Endodermal cell (in vitro differentiated cells): ENCODE data around the gene ARHGEF40. TPM values are rescaled to one million over a fixed set of nuclear protein-coding genes. Genes with fewer than 3 reads are reported as not detected.

Experiments
- DNase-seq: peaks from one replicate; pipeline ENCODE4 v3.0.0-alpha.2; 2017
- H3K27ac ChIP-seq: 2 replicates; pipeline ENCODE4 v1.5.1; 2013; ENCODE audit warnings: mild to moderate bottlenecking, low read depth, low read length, moderate library complexity
- H3K27me3 ChIP-seq: 2 replicates; pipeline ENCODE4 v1.6.1; 2013; ENCODE audit warnings: mild to moderate bottlenecking, low read length, moderate library complexity; ENCODE audit not compliant: insufficient read depth, control insufficient read depth, poor library complexity, severe bottlenecking
- H3K36me3 ChIP-seq: 2 replicates; pipeline ENCODE4 v1.7.0; 2013; ENCODE audit warnings: mild to moderate bottlenecking, low read length, moderate library complexity; ENCODE audit not compliant: control insufficient read depth, insufficient read depth
- H3K4me1 ChIP-seq: one replicate; pipeline ENCODE4 v1.7.0; 2013; ENCODE audit warnings: low read length; ENCODE audit not compliant: control insufficient read depth, insufficient read depth
- H3K4me3 ChIP-seq: 2 replicates; pipeline ENCODE4 v1.5.1; 2013; ENCODE audit warnings: mild to moderate bottlenecking, low read length, moderate library complexity
- H3K9ac ChIP-seq: 2 replicates; pipeline ENCODE4 v1.6.1; 2013; ENCODE audit warnings: mild to moderate bottlenecking, low read length, moderate library complexity; ENCODE audit not compliant: poor library complexity, severe bottlenecking; ENCODE audit errors: extremely low read depth
- H3K9me3 ChIP-seq: 2 replicates; pipeline ENCODE4 v1.6.1; 2013; ENCODE audit warnings: mild to moderate bottlenecking, low read length, moderate library complexity; ENCODE audit not compliant: control insufficient read depth
- H3K27ac Mint-ChIP-seq: 2 replicates; pipeline ENCODE4 v1.8.0; 2020; ENCODE audit warnings: mixed read lengths
- H3K27me3 Mint-ChIP-seq: 2 replicates; pipeline ENCODE4 v1.8.0; 2021; ENCODE audit warnings: mild to moderate bottlenecking, mixed read lengths; ENCODE audit not compliant: insufficient read depth
- H3K36me3 Mint-ChIP-seq: 2 replicates; pipeline ENCODE4 v1.8.0; 2020; ENCODE audit warnings: low read depth, mixed read lengths
- H3K4me1 Mint-ChIP-seq: 2 replicates; pipeline ENCODE4 v1.8.0; 2020; ENCODE audit warnings: mixed read lengths
- H3K4me3 Mint-ChIP-seq: 2 replicates; pipeline ENCODE4 v1.8.0; 2020; ENCODE audit warnings: mild to moderate bottlenecking, moderate library complexity, mixed read lengths
- H3K9me3 Mint-ChIP-seq: 2 replicates; pipeline ENCODE4 v1.8.0; 2020; ENCODE audit warnings: mild to moderate bottlenecking, mixed read lengths
- WGBS, 2 experiments: methylation state at CpG; one replicate each; pipeline versions ENCODE4 v1.1.5 to v1.1.7; 2013; ENCODE audit warnings: missing lambda C conversion rate in 2 of 2, mixed read lengths in 1 of 2; ENCODE audit not compliant: insufficient coverage in 1 of 2, insufficient read length in 1 of 2; 5-methylcytosine and 5-hydroxymethylcytosine counted together
- total RNA-seq, 2 donors: library from RNA; stranded (reverse); fragmentation: NEBNext Ultra II Directional in 1 of 2; extraction: Animal tissue kit (Norgen Biotek cat#: 25700) in 1 of 2; gene quantifications; 2 replicates in 1 of 2; 3 replicates in 1 of 2; pipeline ENCODE4 v1.2.1, GENCODE V29; 2021
- TF ChIP-seq, protein P1 (sequence below): fragments of 200-600 bp; sonication (generic); conservative IDR thresholded peaks from 2 replicates; pipeline ENCODE4 v1.5.0; 2021; ENCODE audit warnings: antibody characterized with exemption, mild to moderate bottlenecking

Gene ARHGEF40
- total RNA-seq, 2 donors from 2014 or later: 71.1 to 73.5 TPM

DNA sequence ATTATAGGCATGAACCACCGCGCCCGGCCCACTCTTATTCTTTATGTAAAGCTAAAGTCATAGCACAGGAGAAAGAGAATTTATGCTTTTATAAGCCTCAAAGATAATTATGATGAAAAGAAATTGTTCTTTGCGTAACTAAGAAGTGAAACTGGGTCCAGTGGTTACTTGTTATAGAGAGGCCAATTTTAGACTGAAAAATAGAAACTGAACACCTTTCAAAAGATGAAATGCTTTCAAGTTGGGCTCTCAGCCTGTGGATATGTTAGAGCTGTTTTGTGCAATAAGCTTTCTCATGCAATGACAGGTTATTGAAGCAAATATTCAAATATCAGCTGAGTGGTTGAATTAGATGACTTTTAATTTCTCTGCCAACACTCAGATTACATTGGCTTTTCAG is 38.7 kb downstream of the ARHGEF40 start:
- Histone ChIP-seq H3K9ac (no peak overlapping the region), H3K4me1 (peaks cover 4% of the 10 kb centered on the region), H3K9me3 (no peaks in the 10 kb centered on the region), H3K27me3 (no peaks in the 10 kb centered on the region), H3K27ac (no peak overlapping the region), H3K36me3 (no peaks in the 10 kb centered on the region), H3K4me3 (no peak overlapping the region)
- H3K27me3 Mint-ChIP-seq: no peaks in the 10 kb centered on the region
- TF ChIP-seq, protein P1, sequence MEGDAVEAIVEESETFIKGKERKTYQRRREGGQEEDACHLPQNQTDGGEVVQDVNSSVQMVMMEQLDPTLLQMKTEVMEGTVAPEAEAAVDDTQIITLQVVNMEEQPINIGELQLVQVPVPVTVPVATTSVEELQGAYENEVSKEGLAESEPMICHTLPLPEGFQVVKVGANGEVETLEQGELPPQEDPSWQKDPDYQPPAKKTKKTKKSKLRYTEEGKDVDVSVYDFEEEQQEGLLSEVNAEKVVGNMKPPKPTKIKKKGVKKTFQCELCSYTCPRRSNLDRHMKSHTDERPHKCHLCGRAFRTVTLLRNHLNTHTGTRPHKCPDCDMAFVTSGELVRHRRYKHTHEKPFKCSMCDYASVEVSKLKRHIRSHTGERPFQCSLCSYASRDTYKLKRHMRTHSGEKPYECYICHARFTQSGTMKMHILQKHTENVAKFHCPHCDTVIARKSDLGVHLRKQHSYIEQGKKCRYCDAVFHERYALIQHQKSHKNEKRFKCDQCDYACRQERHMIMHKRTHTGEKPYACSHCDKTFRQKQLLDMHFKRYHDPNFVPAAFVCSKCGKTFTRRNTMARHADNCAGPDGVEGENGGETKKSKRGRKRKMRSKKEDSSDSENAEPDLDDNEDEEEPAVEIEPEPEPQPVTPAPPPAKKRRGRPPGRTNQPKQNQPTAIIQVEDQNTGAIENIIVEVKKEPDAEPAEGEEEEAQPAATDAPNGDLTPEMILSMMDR: no peak
- H3K27ac Mint-ChIP-seq: no peak overlapping the region
- 85 to 98% methylated on average over 2 to 4 of the region's 4 CpGs for WGBS, 2 experiments
- H3K4me1 Mint-ChIP-seq: peaks cover 13% of the 10 kb centered on the region
- DNase-seq: no peak
- no peaks in the 10 kb centered on the region for H3K9me3 Mint-ChIP-seq
- H3K36me3 Mint-ChIP-seq: no peaks in the 10 kb centered on the region
- no peak overlapping the region for H3K4me3 Mint-ChIP-seq

DNA sequence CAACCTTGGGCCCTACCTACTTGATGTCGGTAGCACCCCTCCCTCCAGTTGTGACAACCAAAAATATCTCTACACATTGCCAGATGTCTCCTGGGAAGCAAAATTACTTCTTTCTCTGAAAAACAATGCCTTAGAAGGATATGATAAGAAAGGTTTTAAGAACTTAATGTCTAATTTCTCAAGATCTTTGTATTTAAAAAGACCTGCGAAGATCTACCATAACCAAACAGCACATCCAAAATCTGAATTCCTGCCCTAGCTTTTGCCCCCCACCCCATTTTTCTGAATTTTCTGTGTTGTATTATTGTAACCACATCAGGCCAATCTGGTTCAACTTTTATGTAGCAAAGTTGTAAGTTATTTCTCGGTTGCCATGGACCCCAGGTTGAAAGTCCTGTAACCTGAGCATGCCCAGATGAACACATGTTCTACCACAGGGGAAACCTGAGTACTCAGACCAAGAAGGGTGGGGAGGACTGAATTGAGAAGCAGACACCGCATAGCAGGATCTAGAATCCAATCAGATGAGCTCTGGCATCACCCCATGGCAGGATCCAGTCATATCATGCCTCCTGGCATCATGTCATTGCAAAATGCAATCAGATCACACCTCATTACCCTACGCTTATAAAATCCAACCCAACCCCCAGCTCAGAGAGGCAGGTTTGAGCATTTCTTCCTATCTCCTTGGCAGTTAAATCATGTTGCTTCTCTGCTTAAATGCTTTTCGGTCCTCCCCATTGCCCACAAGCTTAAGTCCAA is 39.5 kb downstream of the ARHGEF40 start:
- H3K27ac ChIP-seq: no peak overlapping the region
- no peaks in the 10 kb centered on the region for H3K36me3 Mint-ChIP-seq
- no peak overlapping the region for H3K4me3 ChIP-seq
- 94% methylated on average over 4 to 6 of the region's 6 CpGs for WGBS, 2 experiments
- H3K9me3 Mint-ChIP-seq: no peaks in the 10 kb centered on the region
- no peaks in the 10 kb centered on the region for H3K9me3 ChIP-seq
- no peak for DNase-seq
- no peak overlapping the region for H3K9ac ChIP-seq
- no peaks in the 10 kb centered on the region for H3K36me3 ChIP-seq
- TF ChIP-seq, protein P1: no peak
- H3K4me1 Mint-ChIP-seq: peaks cover 12% of the 10 kb centered on the region
- H3K27ac Mint-ChIP-seq: no peak overlapping the region
- H3K27me3 ChIP-seq: no peaks in the 10 kb centered on the region
- no peaks in the 10 kb centered on the region for H3K27me3 Mint-ChIP-seq
- H3K4me3 Mint-ChIP-seq: no peak overlapping the region
- peaks cover 4% of the 10 kb centered on the region for H3K4me1 ChIP-seq

DNA sequence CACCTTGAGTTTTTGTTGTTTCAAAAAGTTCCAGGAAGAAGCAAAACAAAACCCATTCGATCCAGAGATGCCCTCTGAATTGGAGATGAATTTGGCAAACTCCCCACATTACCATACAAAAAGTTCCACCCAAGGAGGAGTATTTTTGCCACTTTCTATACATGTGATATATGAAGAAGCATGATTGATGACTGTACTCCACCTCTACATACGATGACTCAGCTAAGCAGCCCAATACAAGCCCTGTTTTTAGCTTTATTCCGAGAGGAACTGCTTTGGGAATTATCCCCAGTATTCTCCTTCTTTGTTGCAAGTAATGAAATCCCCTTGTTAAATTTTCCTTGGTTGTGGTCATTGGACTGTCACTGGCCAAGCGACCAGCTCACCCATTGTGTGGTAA is 42.2 kb downstream of the ARHGEF40 start:
- Mint-ChIP-seq H3K27ac (no peak overlapping the region), H3K9me3 (no peaks in the 10 kb centered on the region), H3K4me1 (peaks cover 1% of the 10 kb centered on the region), H3K36me3 (no peaks in the 10 kb centered on the region), H3K27me3 (no peaks in the 10 kb centered on the region), H3K4me3 (no peak overlapping the region)
- Histone ChIP-seq H3K36me3 (no peaks in the 10 kb centered on the region), H3K4me1 (no peaks in the 10 kb centered on the region), H3K4me3 (no peak overlapping the region), H3K27me3 (no peaks in the 10 kb centered on the region), H3K27ac (no peak overlapping the region), H3K9ac (no peak overlapping the region), H3K9me3 (no peaks in the 10 kb centered on the region)
- WGBS, 2 experiments: 92 to 94% methylated on average over 2 to 4 of the region's 4 CpGs
- DNase-seq: no peak
- TF ChIP-seq, protein P1: no peak
